HG02870 (cell line): Measurements from ENCODE around the gene ARL3.
A peak's percentile ranks its signal among the peaks of the same experiment; 100 is the strongest.
"Not testable (repeated sequence)": the region's sequence is repeated elsewhere in the genome, so short reads cannot be mapped to it uniquely, and the experiment has no call there.

ENCODE experiments used
- ATAC-seq: cut with Tn5 transposase; IDR thresholded peaks from one replicate; pipeline ENCODE4 v1.9.1; 2021; ENCODE audit warnings: mild to moderate bottlenecking, moderate library complexity; ENCODE audit not compliant: unreplicated experiment

The ARL3 gene

DNA sequence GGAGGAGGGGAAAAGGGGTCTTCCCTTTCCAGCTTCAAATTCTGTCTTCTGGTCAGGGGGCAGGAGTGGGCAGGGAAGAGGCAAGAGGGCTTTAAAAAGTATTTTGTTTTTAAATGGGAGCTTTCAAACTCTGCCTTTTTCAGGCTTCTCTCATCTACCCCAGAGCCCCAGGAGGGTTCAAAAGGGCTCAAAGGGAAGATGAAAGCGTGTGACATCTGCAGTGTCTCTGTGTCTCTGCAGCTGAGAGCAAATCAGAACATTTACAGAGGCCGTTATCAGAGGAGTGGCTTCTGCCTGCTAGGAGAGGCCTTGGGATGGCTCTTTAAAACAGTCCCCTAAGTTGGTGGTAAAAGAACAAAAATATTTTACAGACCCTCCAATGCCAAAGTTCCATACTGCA lies 39.6 kb downstream of the ARL3 start:
- no peak for ATAC-seq

GRCh38 chr10:102673819-102674511 lies 40.2 kb downstream of the ARL3 start:
- ATAC-seq = no peak

DNA sequence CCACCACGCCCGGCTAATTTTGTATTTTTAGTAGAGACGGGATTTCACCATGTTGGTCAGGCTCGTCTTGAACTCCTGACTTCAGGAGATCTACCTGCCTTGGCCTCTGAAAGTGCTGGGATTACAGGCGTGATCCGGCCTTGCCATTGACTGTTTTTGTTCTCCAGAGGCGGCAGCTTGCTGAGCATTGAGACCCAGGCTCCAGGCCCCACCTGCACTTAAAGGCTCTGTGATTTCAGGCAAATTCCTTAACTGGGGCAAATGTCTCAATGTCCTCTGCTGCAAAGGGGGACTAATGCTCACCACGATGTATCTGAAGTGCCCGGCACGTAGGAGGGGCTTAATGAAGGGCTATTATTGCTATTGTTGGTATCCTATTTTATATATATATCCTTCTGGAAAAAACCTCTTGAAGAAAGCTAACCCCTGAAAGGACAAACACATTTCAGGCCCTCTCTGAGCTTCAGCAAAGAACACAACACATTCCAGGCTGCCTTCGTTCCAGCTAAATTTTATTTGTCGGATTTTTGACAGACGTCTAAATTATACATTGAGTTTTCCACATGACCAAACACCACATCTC lies 40.9 kb downstream of the ARL3 start:
- ATAC-seq = no peak

DNA sequence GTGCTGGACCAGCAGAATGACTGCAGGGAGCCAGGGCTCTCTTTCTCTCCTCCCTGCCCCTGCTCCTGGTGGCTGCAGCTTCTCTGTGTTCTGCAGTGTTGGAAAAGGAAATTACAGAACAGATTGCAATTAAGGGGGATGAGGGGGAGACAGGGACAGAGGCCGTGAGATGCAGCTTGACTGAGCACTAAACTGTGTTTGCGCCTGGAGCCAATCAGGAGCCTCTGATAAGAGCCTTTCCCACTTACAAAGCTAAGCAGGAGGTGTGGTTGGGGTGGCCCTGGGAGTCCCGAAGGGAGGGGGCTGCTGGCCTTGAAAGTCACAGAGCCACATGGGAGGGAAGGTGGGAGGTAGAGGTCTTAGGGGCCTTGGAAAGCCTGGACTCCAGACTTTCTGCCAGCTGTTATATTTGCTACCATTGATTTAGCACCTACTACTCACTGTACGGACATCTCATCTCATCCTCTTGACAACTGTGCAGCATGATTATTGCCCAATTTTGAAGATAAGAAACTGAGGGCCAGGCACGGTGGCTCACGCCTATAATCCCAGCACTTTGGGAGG lies 43.2 kb downstream of the ARL3 start:
- no peak for ATAC-seq

DNA sequence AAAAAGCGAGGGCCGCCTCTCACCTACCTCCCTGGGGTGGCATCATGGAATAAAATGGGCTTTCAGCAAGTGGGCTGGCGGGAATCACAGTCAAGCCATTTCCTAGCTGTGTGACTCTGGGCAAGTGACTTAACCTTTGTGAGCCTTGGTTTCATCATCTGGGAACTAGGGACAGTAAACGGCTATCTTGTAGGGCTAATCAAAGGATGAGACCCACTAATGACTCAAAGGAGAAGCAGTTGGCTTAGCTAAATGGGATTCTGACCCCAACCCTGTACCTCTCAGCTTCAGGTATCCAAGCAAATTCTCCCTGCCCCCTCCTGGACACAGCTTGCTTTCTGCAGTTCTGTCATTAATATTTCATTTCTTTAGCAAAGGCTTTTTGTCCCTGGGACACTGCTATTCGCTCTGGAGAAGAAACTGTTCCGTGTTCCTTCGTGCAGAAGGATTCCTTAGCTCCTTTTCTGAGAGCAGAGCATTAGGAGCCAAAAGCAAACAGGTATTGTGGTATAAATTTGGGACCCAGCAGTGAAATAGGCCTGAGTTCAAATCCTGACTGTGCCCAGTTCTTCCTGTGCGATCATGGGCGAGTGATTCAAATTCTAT lies 44.0 kb downstream of the ARL3 start:
- no peak for ATAC-seq

DNA sequence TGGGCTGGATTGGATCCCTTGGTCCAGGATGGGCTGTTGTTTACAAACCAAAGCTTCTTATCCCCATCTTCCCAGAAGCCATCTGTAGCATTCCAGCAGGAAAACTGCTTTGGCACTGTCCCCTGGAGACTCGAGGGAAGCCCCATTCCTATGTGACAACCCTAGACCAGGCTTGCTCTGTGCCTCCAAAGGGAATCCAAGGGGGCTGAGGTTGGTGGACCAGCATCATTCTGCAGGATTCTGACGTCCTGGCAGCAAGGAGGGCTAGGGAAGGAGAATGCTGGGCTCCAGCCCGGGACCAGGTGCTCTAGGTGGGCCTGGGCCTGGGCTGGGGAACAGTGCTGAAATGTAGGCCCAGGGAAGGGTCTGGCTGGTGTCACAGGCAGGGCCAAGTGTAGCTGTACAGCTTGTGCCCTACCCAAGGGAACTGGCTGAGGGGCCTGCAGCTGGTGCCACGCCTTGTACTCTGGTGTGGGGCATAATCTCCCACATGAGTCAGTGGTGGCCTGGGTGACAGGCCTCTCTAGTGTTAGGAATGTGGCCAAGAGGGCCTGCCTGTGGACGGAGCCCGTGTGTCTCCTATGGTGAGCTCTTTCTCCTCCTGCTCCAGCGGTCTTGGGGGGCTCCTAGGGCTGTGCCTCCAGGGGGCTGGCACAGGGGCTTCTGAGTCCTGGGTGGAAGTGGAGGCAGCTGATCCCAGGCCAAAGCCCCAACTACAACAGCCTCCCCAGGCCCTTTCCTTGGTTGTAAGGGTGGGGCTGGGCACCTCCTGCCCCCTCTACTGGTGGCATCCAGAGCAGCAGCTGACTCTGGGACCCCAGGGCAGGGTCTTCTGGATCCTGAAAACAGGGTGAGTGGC lies 44.8 kb downstream of the ARL3 start:
- no peak for ATAC-seq

GRCh38 chr10:102668326-102669107 lies 45.7 kb downstream of the ARL3 start:
- ATAC-seq = no peak

DNA sequence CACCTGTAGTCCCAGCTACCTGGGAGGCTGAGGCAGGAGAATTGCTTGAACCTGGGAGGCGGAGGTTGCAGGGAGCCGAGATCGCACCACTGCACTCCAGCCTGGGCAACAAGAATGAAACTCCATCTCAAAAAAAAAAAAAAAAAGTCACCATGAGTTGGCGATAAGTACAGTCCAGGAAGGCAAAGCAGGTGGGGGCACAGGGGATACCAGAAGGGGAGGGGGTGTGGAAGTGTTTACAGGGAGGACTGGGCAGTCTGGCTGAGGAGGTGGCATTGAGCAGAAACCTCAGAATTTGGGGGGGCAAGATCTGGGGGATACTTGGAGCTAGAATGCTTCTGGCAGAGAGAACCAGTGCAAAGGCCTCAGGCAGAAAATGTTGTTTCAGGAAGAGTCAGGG lies 46.8 kb downstream of the ARL3 start:
- not testable (repeated sequence) for ATAC-seq

- ATAC-seq = no peak
Observed at GRCh38 chr10:102665904-102666509, 48.2 kb downstream of the ARL3 start.

- ATAC-seq = peak; percentile 17
Observed at GRCh38 chr10:102661658-102662028, 52.6 kb downstream of the ARL3 start.

DNA sequence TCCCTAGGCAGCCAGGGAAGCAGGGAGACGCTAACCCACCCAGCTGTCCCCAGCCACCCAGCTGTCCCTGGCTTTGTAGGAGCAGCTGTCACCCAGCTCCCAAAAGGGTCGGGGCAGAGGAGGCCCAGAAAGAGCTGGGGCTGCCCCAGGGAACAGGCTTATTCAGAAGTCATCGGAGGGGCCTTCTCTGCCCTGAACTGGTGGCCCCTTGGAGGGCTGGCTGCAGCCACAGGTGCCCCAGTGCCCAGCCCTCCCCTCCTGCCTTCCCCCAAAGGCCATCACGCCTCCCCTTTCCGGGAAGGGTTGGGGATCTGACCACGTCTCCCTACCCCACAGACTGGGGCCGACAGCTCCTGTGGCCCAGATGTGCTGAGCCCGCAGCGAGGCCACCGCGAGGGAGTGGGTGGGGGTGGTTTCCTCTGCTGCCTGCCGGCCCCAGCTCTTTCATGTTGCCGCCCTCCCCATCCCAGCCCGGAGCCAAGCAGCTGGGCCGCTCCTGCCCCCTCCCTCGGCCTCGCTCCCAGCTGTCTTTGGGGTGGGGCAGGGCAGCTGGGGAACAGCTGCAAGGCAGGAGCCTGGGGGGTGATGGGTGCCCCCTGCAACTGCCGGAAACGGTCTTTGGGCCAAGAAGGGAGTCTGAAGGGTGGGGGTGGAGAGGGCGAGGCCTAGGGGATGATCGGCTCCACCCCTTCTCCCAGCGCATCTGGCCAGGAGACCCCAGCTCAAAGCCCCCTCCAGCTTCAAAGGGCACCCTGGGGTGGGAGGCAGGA lies 53.1 kb downstream of the ARL3 start:
- peak; percentile 81 for ATAC-seq

- no peak for ATAC-seq
Observed at GRCh38 chr10:102658802-102659201, 55.4 kb downstream of the ARL3 start.

GRCh38 chr10:102657984-102658724 lies 56.0 kb downstream of the ARL3 start:
- no peak for ATAC-seq

DNA sequence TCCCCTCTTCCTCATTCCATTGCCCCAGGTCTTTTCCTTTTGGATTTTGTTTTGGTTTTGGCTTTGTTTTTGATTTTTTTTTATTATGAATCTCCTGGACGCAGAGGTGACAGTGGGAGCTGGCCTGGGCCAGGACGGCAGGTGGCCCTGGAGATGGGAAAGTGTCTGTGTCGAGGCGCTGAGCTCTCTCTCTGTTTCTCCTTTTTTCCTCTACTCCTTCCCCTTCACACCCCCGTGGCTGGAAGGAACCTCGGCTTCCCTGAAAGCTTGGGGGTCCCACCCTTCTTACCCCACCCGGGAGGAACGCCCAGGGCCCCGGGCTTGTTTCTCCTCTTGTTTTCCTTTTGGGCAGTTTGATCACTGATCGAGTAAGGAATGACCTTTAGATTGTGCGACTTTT lies 56.7 kb downstream of the ARL3 start:
- no peak for ATAC-seq

DNA sequence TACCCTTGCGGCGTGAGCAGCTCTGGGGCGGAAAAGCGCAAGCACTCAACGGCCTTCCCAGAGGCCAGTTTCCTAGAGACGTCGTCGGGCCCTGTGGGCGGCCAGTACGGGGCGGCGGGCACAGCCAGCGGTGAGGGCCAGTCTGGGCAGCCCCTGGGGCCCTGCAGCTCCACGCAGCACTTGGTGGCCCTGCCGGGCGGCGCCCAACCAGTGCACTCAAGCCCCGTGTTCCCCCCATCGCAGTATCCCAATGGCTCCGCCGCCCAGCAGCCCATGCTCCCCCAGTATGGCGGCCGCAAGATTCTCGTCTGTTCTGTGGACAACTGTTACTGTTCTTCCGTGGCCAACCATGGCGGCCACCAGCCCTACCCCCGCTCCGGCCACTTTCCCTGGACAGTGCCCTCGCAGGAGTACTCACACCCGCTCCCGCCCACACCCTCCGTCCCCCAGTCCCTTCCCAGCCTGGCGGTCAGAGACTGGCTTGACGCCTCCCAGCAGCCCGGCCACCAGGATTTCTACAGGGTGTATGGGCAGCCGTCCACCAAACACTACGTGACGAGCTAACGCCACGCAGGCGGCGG lies 57.3 kb downstream of the ARL3 start:
- ATAC-seq = no peak

DNA sequence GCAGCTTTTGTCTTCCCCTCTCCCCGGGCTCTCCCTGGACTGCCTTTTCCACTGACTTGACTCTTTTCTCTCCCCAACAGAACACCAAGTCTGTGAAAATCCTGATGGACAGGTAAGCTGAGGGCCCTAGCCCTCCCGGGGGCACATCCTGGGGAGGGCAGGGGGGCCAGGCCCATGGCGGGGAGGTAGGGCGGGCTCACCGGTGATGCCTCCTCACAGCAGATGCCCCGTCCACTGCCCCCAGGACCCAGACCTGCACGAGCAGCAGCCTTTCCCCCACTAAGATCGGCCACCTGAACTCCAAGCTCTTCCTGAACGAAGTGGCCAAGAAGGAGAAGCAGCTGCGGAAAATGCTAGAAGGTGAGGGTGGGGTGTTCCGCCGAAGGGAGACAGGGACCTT lies 58.2 kb downstream of the ARL3 start:
- no peak for ATAC-seq

GRCh38 chr10:102654969-102655368 lies 59.2 kb downstream of the ARL3 start:
- no peak for ATAC-seq

DNA sequence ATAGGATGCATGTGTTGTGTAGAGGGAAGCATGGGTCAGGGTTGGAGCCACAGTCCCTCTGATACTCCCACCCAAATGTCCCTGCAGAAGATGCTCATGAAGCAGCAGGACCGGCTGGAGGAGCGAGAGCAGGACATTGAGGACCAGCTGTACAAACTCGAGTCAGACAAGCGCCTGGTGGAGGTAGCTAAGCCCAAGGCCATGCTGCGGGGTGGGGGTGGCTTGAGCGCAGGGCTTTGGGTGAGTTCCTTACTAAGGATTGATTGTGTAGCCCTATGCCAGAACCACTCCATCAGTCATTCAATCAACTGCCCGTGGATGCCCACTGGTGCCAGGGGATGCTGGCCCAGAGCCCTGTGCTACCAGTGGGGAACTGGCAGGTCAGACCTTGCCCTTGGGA lies 59.6 kb downstream of the ARL3 start:
- ATAC-seq = no peak
